Gastrocnemius medialis (tissue), 4 donors: ENCODE measurements around the gene PSPH. TPM values are rescaled to one million over a fixed set of nuclear protein-coding genes. Genes with fewer than 3 reads are reported as not detected.

ENCODE experiments used
- ATAC-seq, 2 donors: fragments of 150-250 bp; one replicate each; pipeline ENCODE4 v1.9.1; 2016
- DNase-seq, 2 donors: peaks; one replicate each; pipeline ENCODE4 v3.0.0-alpha.2; 2019
- H3K27ac ChIP-seq, 4 donors: fragments of 200-600 bp; sonication (generic); 1 replicate in 1 of 4; 2 replicates in 3 of 4; pipeline ENCODE4 v1.5.1; 2016 to 2018; ENCODE audit warnings: mild to moderate bottlenecking in 2 of 4, moderate library complexity in 1 of 4
- H3K27me3 ChIP-seq, 3 donors: fragments of 200-600 bp; sonication (generic) in 2 of 3; 1 replicate in 1 of 3; 2 replicates in 2 of 3; pipeline versions ENCODE4 v1.5.1 to v1.6.0; 2016 to 2019; ENCODE audit warnings: mild to moderate bottlenecking in 1 of 3, moderate library complexity in 1 of 3
- H3K36me3 ChIP-seq, 2 donors: fragments of 200-600 bp; sonication (generic) in 1 of 2; one replicate each; pipeline ENCODE4 v1.5.1; 2017 to 2018
- H3K4me1 ChIP-seq, 2 donors: fragments of 200-600 bp; sonication (generic) in 1 of 2; one replicate each; pipeline ENCODE4 v1.5.1; 2016 to 2017; ENCODE audit warnings: mild to moderate bottlenecking in 2 of 2
- H3K4me3 ChIP-seq, 4 donors: fragments of 200-600 bp; sonication (generic) in 3 of 4; 1 replicate in 1 of 4; 2 replicates in 3 of 4; pipeline ENCODE4 v1.5.1; 2016 to 2019; ENCODE audit warnings: mild to moderate bottlenecking in 2 of 4
- H3K9me3 ChIP-seq, 3 donors: fragments of 200-600 bp; sonication (generic) in 2 of 3; 1 replicate in 1 of 3; 2 replicates in 2 of 3; pipeline ENCODE4 v1.5.1; 2016 to 2019
- CTCF ChIP-seq, 5 experiments: fragments of 450-650 bp in 3 of 5; fragments of 200-600 bp in 2 of 5; sonication (generic) in 2 of 5; IDR thresholded peaks in 4 of 5; conservative IDR thresholded peaks in 1 of 5; 1 replicate in 4 of 5; 2 replicates in 1 of 5; pipeline ENCODE4 v1.5.1; 2016 to 2019; ENCODE audit warnings: antibody characterized with exemption in 5 of 5, mild to moderate bottlenecking in 3 of 5, moderate library complexity in 3 of 5
- POLR2A ChIP-seq, 2 donors: fragments of 450-650 bp; IDR thresholded peaks; one replicate each; pipeline ENCODE4 v1.6.1; 2017; ENCODE audit warnings: antibody characterized with exemption in 2 of 2, mild to moderate bottlenecking in 2 of 2, moderate library complexity in 2 of 2
- in situ Hi-C, 4 donors: fragments of 200-750 bp; cut with MboI; loops; one replicate each; pipeline versions ENCODE4 v1.15.0 to v1.8.0; 2017; ENCODE audit warnings: low sequenced_read_pairs in 4 of 4
- intact Hi-C: fragments of 100-400 bp; cut with DNase I; formaldehyde crosslinking; loops from one replicate; pipeline ENCODE4 v1.15.1; 2023; ENCODE audit warnings: low total_unique reads
- total RNA-seq, 4 donors: library from RNA; depleted of rRNA; stranded (reverse); fragments of >200 nt; gene quantifications; one replicate each; pipeline versions ENCODE4 v1.1.0 to v1.2.3, GENCODE V29; 2016

The PSPH gene
- total RNA-seq, 4 donors from 2014 or later, result 2.1 to 4.7 (median 3.9) TPM

- Histone ChIP-seq H3K4me3 (no peak overlapping the region), H3K27me3 (no peaks in the 10 kb centered on the region), H3K36me3 (peaks cover 0 to 66% of the 10 kb centered on the region in 2 donors), H3K4me1 (no peaks in the 10 kb centered on the region), H3K27ac (no peak overlapping the region), H3K9me3 (no peaks in the 10 kb centered on the region)
- DNase-seq, result no peak
- in situ Hi-C loops, result loop anchor here in 1 of 4 donors (5.0 kb wide), 1 partner anchor 75 kb away; no protein-coding TSS in a partner anchor
- no peak for ATAC-seq
- intact Hi-C loops, result no loop called here
- TF ChIP-seq CTCF (IDR thresholded peaks at IDR 0.05 in 4 of 5, conservative IDR thresholded peaks at IDR 0.05 in 1 of 5) (no peak), POLR2A (IDR thresholded peaks at IDR 0.05) (no peak)
These were observed 54.3 kb downstream of the PSPH start for GRCh38 chr7:55996856-55997500.

- no peaks in the 10 kb centered on the region for H3K4me1 ChIP-seq
- intact Hi-C loops (no loop called here), in situ Hi-C loops (no loop called here)
- TF ChIP-seq POLR2A (IDR thresholded peaks at IDR 0.05), result no peak
- TF ChIP-seq CTCF (IDR thresholded peaks at IDR 0.05 in 4 of 5, conservative IDR thresholded peaks at IDR 0.05 in 1 of 5), result no peak
- peaks cover 0 to 71% of the 10 kb centered on the region in 2 donors for H3K36me3 ChIP-seq
- no peak overlapping the region for H3K27ac ChIP-seq
- ATAC-seq (no peak), DNase-seq (no peak)
- no peaks in the 10 kb centered on the region for H3K9me3 ChIP-seq
- no peak overlapping the region for H3K4me3 ChIP-seq
- no peaks in the 10 kb centered on the region for H3K27me3 ChIP-seq
These were observed 58.9 kb downstream of the PSPH start for GRCh38 chr7:55992346-55992745.

GRCh38 chr7:55983537-55983936 lies 67.7 kb downstream of the PSPH start:
- no peaks in the 10 kb centered on the region for H3K9me3 ChIP-seq
- DNase-seq (no peak), ATAC-seq (no peak)
- in situ Hi-C loops (no loop called here), intact Hi-C loops (no loop called here)
- H3K4me3 ChIP-seq, result no peak overlapping the region
- TF ChIP-seq CTCF (IDR thresholded peaks at IDR 0.05 in 4 of 5, conservative IDR thresholded peaks at IDR 0.05 in 1 of 5) (no peak), POLR2A (IDR thresholded peaks at IDR 0.05) (no peak)
- peaks cover 0 to 99% of the 10 kb centered on the region in 2 donors for H3K36me3 ChIP-seq
- H3K27ac ChIP-seq, result peak overlapping the region in 1 of 4 donors; percentile 1
- no peaks in the 10 kb centered on the region for H3K27me3 ChIP-seq
- H3K4me1 ChIP-seq, result peaks cover 0 to under 1% of the 10 kb centered on the region in 2 donors

GRCh38 chr7:55980266-55980665 lies 71.0 kb downstream of the PSPH start:
- Histone ChIP-seq H3K27ac (no peak overlapping the region), H3K4me3 (no peak overlapping the region), H3K36me3 (peaks cover 0 to 73% of the 10 kb centered on the region in 2 donors), H3K27me3 (no peaks in the 10 kb centered on the region), H3K4me1 (peaks cover 23 to 27% of the 10 kb centered on the region in 2 donors), H3K9me3 (no peaks in the 10 kb centered on the region)
- in situ Hi-C loops, result no loop called here
- DNase-seq, result no peak
- no peak for ATAC-seq
- intact Hi-C loops, result no loop called here
- TF ChIP-seq CTCF (IDR thresholded peaks at IDR 0.05 in 4 of 5, conservative IDR thresholded peaks at IDR 0.05 in 1 of 5), result no peak
- TF ChIP-seq POLR2A (IDR thresholded peaks at IDR 0.05), result no peak
